Measurements from ENCODE around the gene MYLK4. TPM values are rescaled to one million over a fixed set of nuclear protein-coding genes. Genes with fewer than 3 reads are reported as not detected.

The MYLK4 gene
- total RNA-seq, 4 donors from 2014 or later = 0.33 to 0.45 (median 0.38) TPM

GRCh38 chr6:2634139-2634964, 116.4 kb downstream of the MYLK4 start:
- H3K4me3 ChIP-seq = peak overlapping the region; percentile 54 to 62 (median 60)
- TF ChIP-seq EP300 (IDR thresholded peaks at IDR 0.05) (peak; percentile 54), CTCF (IDR thresholded peaks at IDR 0.05) (peak in 2 of 3 experiments; percentile 93 to 99), POLR2AphosphoS5 (IDR thresholded peaks at IDR 0.05) (peak; percentile 45 to 79), POLR2A (IDR thresholded peaks at IDR 0.05; ENCODE audit: low read depth) (no peak)
- WGBS = 3% methylated on average over 58 of the region's 67 CpGs
- intact Hi-C loops (cut with DNase I) = loop anchor here (2.0 to 10.0 kb wide), 5 partner anchors 182 to 1038 kb away; partner anchors contain the start of gene GMDS
- no peaks in the 10 kb centered on the region for H3K36me3 ChIP-seq
- H3K4me1 ChIP-seq = peaks cover 18 to 46% (median 35%) of the 10 kb centered on the region in 4 donors
- DNase-seq (ENCODE audit: extremely low spot score) = peak; percentile 97
- H3K27me3 ChIP-seq = no peaks in the 10 kb centered on the region
- H3K9me3 ChIP-seq = no peaks in the 10 kb centered on the region
- peak overlapping the region; percentile 80 to 88 (median 82) for H3K27ac ChIP-seq (replicated peaks in 1 of 4)

- Histone ChIP-seq H3K27me3 (no peaks in the 10 kb centered on the region), H3K9me3 (no peaks in the 10 kb centered on the region), H3K4me3 (peak overlapping the region; percentile 54 to 62 (median 60)), H3K27ac (replicated peaks in 1 of 4) (peak overlapping the region; percentile 80 to 88 (median 82)), H3K4me1 (peaks cover 18 to 46% (median 35%) of the 10 kb centered on the region in 4 donors), H3K36me3 (no peaks in the 10 kb centered on the region)
- intact Hi-C loops (cut with DNase I) = loop anchor here (2.0 to 10.0 kb wide), 5 partner anchors 181 to 1037 kb away; partner anchors contain the start of gene GMDS
- 70% methylated on average over 13 of the region's 13 CpGs for WGBS
- no peak for DNase-seq (ENCODE audit: extremely low spot score)
- TF ChIP-seq POLR2A (IDR thresholded peaks at IDR 0.05; ENCODE audit: low read depth) = no peak
- TF ChIP-seq CTCF (IDR thresholded peaks at IDR 0.05) = no peak
- no peak for TF ChIP-seq EP300 (IDR thresholded peaks at IDR 0.05)
- no peak for TF ChIP-seq POLR2AphosphoS5 (IDR thresholded peaks at IDR 0.05)
These were observed 117.0 kb downstream of the MYLK4 start for GRCh38 chr6:2633736-2634135.

- WGBS = 88% methylated on average over 10 of the region's 11 CpGs
- Histone ChIP-seq H3K4me3 (no peak overlapping the region), H3K36me3 (no peaks in the 10 kb centered on the region), H3K9me3 (no peaks in the 10 kb centered on the region), H3K27ac (replicated peaks in 1 of 4) (peak overlapping the region; percentile 80 to 88 (median 82)), H3K27me3 (no peaks in the 10 kb centered on the region), H3K4me1 (peaks cover 18 to 46% (median 35%) of the 10 kb centered on the region in 4 donors)
- TF ChIP-seq POLR2A (IDR thresholded peaks at IDR 0.05; ENCODE audit: low read depth) (no peak), POLR2AphosphoS5 (IDR thresholded peaks at IDR 0.05) (no peak), CTCF (IDR thresholded peaks at IDR 0.05) (no peak), EP300 (IDR thresholded peaks at IDR 0.05) (no peak)
- intact Hi-C loops (cut with DNase I) = loop anchor here (5.0 to 10.0 kb wide), 3 partner anchors 181 to 438 kb away; no protein-coding TSS in a partner anchor
- DNase-seq (ENCODE audit: extremely low spot score) = peak; percentile 88
These were observed 117.6 kb downstream of the MYLK4 start for GRCh38 chr6:2632976-2633584.

GRCh38 chr6:2632368-2632767, 118.4 kb downstream of the MYLK4 start:
- no peaks in the 10 kb centered on the region for H3K36me3 ChIP-seq
- TF ChIP-seq EP300 (IDR thresholded peaks at IDR 0.05) = no peak
- peak; percentile 24 to 39 for TF ChIP-seq POLR2AphosphoS5 (IDR thresholded peaks at IDR 0.05)
- intact Hi-C loops (cut with DNase I) = loop anchor here (5.0 to 10.0 kb wide), 3 partner anchors 180 to 438 kb away; no protein-coding TSS in a partner anchor
- 57% methylated on average over 10 of the region's 10 CpGs for WGBS
- H3K27me3 ChIP-seq = no peaks in the 10 kb centered on the region
- H3K9me3 ChIP-seq = no peaks in the 10 kb centered on the region
- peak; percentile 78 for DNase-seq (ENCODE audit: extremely low spot score)
- peak overlapping the region; percentile 80 to 88 (median 82) for H3K27ac ChIP-seq (replicated peaks in 1 of 4)
- peaks cover 18 to 46% (median 35%) of the 10 kb centered on the region in 4 donors for H3K4me1 ChIP-seq
- H3K4me3 ChIP-seq = no peak overlapping the region
